GM19438 (cell line): ENCODE data around the gene SCUBE3.

ENCODE experiments used
- ATAC-seq: cut with Tn5 transposase; IDR thresholded peaks from one replicate; pipeline ENCODE4 v1.9.1; 2021; ENCODE audit warnings: low read depth; ENCODE audit not compliant: unreplicated experiment

Gene SCUBE3

GRCh38 chr6:35209081-35209480 lies 4.7 kb upstream of the SCUBE3 start:
- no peak for ATAC-seq

GRCh38 chr6:35209622-35210247 lies 4.0 kb upstream of the SCUBE3 start:
- ATAC-seq, result no peak

GRCh38 chr6:35213298-35213791 lies 411 bp upstream of the SCUBE3 start:
- ATAC-seq, result no peak

GRCh38 chr6:35214869-35215664 lies 1.3 kb downstream of the SCUBE3 start:
- no peak for ATAC-seq

GRCh38 chr6:35215665-35216411 lies 2.1 kb downstream of the SCUBE3 start:
- ATAC-seq, result no peak

- ATAC-seq, result no peak
Measured at GRCh38 chr6:35216412-35216732, 2.6 kb downstream of the SCUBE3 start.

- no peak for ATAC-seq
Measured at GRCh38 chr6:35216851-35217811, 3.4 kb downstream of the SCUBE3 start.

- no peak for ATAC-seq
Measured at GRCh38 chr6:35218021-35218420, 4.3 kb downstream of the SCUBE3 start.

- ATAC-seq, result no peak
Measured at GRCh38 chr6:35218456-35218855, 4.7 kb downstream of the SCUBE3 start.

- no peak for ATAC-seq
Measured at GRCh38 chr6:35219683-35220326, 6.0 kb downstream of the SCUBE3 start.

GRCh38 chr6:35220711-35221110 lies 7.0 kb downstream of the SCUBE3 start:
- no peak for ATAC-seq

GRCh38 chr6:35223396-35223795 lies 9.6 kb downstream of the SCUBE3 start:
- no peak for ATAC-seq

GRCh38 chr6:35224720-35225119 lies 11.0 kb downstream of the SCUBE3 start:
- no peak for ATAC-seq

GRCh38 chr6:35228481-35228880 lies 14.7 kb downstream of the SCUBE3 start:
- no peak for ATAC-seq

- ATAC-seq, result no peak
Measured at GRCh38 chr6:35229304-35229703, 15.5 kb downstream of the SCUBE3 start.

- ATAC-seq, result no peak
Measured at GRCh38 chr6:35230498-35230897, 16.7 kb downstream of the SCUBE3 start.

- no peak for ATAC-seq
Measured at GRCh38 chr6:35230950-35231349, 17.2 kb downstream of the SCUBE3 start.

GRCh38 chr6:35231563-35231962 lies 17.8 kb downstream of the SCUBE3 start:
- ATAC-seq, result no peak

- ATAC-seq, result no peak
Measured at GRCh38 chr6:35234901-35235300, 21.1 kb downstream of the SCUBE3 start.

GRCh38 chr6:35236223-35236622 lies 22.5 kb downstream of the SCUBE3 start:
- no peak for ATAC-seq
